GM10248 (cell line): ENCODE measurements around the gene GPR62.

ENCODE experiments used
- CTCF ChIA-PET: fragments of 300-600 bp; sonication (Branson Sonifier 250); formaldehyde crosslinking; extraction: SDS; loops from one replicate; lab custom pipeline; 2021; ENCODE audit warnings: antibody characterized with exemption; lab: Yijun Ruan, JAX
- POLR2A ChIA-PET: fragments of 350-650 bp; sonication (Branson Sonifier 250); formaldehyde crosslinking; extraction: SDS; loops from one replicate; lab custom pipeline; 2020; ENCODE audit warnings: antibody characterized with exemption; lab: Yijun Ruan, JAX
- DNase-seq: peaks from one replicate; pipeline ENCODE4 v3.0.0; 2012; ENCODE audit errors: extremely low spot score
- TF ChIP-seq, protein P1 (sequence below): IDR thresholded peaks from 2 replicates; pipeline ENCODE4 v1.5.1; 2012; ENCODE audit warnings: mild to moderate bottlenecking, low read depth; ENCODE audit errors: extremely low read depth, missing control alignments, control extremely low read depth

Gene GPR62, protein sequence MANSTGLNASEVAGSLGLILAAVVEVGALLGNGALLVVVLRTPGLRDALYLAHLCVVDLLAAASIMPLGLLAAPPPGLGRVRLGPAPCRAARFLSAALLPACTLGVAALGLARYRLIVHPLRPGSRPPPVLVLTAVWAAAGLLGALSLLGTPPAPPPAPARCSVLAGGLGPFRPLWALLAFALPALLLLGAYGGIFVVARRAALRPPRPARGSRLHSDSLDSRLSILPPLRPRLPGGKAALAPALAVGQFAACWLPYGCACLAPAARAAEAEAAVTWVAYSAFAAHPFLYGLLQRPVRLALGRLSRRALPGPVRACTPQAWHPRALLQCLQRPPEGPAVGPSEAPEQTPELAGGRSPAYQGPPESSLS

DNA sequence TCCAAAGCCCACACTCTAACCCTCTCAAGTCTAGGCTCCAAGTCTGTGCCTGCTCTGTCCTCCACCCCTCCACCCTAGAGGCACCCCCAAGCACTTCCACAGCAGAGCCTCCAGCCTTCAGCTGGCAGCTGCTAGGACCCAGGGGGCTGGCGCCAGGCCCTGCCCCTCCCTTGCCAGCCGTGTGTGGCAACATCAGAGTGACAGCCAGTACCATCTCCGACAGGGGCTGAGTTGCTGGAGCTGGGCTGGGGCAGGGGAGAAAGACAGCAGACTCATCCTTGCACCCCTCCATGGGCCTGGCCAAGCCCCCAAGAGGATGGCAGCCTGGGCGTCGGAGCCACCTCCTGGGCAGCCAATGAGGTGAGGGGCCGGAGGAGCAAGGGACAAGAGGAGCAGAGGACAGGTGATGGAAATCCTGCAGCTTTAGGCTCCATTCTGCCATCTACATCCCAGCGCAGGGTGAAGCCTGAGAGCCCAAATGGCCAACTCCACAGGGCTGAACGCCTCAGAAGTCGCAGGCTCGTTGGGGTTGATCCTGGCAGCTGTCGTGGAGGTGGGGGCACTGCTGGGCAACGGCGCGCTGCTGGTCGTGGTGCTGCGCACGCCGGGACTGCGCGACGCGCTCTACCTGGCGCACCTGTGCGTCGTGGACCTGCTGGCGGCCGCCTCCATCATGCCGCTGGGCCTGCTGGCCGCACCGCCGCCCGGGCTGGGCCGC, at the start of gene GPR62:
Gene GPR62, plus strand, starts transcription at position 207 of the 718 bp plus-strand sequence. Its CDS starts 272 bp downstream, at position 479.
- CTCF ChIA-PET = interaction anchor here (1.2 to 4.3 kb wide), 2 partner anchors 10 to 18 kb away, joined by 3 to 21 read pairs; partner anchors contain the start of gene ABHD14B
- POLR2A ChIA-PET = no interaction called here
- no peak for DNase-seq
- TF ChIP-seq, protein P1, sequence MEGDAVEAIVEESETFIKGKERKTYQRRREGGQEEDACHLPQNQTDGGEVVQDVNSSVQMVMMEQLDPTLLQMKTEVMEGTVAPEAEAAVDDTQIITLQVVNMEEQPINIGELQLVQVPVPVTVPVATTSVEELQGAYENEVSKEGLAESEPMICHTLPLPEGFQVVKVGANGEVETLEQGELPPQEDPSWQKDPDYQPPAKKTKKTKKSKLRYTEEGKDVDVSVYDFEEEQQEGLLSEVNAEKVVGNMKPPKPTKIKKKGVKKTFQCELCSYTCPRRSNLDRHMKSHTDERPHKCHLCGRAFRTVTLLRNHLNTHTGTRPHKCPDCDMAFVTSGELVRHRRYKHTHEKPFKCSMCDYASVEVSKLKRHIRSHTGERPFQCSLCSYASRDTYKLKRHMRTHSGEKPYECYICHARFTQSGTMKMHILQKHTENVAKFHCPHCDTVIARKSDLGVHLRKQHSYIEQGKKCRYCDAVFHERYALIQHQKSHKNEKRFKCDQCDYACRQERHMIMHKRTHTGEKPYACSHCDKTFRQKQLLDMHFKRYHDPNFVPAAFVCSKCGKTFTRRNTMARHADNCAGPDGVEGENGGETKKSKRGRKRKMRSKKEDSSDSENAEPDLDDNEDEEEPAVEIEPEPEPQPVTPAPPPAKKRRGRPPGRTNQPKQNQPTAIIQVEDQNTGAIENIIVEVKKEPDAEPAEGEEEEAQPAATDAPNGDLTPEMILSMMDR = no peak

- POLR2A ChIA-PET = no interaction called here
- DNase-seq = no peak
- CTCF ChIA-PET = no interaction called here
- TF ChIP-seq, protein P1 = no peak
These were observed 47.2 kb upstream of the GPR62 start for GRCh38 chr3:51908026-51908425.

GRCh38 chr3:51916418-51916817, 38.8 kb upstream of the GPR62 start:
- DNase-seq = no peak
- ChIA-PET POLR2A (no interaction called here), CTCF (no interaction called here)
- TF ChIP-seq, protein P1 = no peak

GRCh38 chr3:51921081-51921578, 34.1 kb upstream of the GPR62 start:
- CTCF ChIA-PET = interaction anchor here (1.4 kb wide), 1 partner anchor 20 kb away, joined by 5 read pairs; the partner anchor contains the start of gene RRP9
- DNase-seq = no peak
- TF ChIP-seq, protein P1 = no peak
- POLR2A ChIA-PET = interaction anchor here (0.5 to 0.7 kb wide), 2 partner anchors 15 to 972 kb away, joined by 3 to 5 read pairs; no protein-coding TSS in a partner anchor

DNA sequence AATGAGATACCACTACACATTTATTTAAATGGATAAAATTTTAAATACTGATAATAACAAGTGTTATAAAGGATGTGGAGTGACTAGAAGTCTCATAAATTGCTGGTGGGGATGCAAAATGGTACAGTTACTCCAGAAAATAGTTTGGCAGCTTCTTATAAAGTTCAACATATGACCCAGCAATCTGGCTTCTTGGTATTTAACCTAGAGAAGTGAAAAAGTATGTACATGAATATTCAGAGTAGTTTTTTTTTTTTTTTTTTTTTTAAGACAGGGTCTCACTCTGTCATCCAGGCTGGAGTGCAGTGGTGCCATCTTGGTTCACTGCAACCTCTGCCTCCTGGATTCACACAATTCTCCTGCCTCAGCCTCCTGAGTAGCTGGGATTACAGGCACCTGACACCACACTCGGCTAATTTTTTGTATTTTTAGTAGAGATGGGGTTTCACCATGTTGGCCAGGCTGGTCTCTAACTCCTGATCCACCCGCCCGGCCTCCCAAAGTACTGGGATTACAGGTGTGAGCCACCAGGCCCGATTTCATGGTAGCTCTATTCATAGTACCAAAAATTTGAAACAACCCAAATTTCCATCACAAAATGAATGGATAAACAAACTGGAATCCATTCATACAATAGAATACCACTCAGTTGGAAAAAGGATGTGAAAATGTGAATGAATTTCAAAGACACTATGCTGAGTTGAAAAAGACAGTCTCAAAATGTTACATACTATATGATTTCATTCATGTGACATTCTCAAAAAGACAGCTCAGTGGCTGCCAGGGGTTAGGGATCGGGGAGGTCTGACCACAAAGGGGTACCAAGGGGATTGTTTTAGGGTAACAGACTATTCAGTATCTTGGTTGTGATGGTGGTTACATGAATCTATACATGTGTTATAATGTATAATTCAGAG, 27.9 kb upstream of the GPR62 start:
- TF ChIP-seq, protein P1 = no peak
- ChIA-PET POLR2A (no interaction called here), CTCF (interaction anchor here (2.1 kb wide), 1 partner anchor 15 kb away, joined by 6 read pairs; the partner anchor contains the start of genes PARP3 and RRP9)
- no peak for DNase-seq
